Right lobe of liver (tissue), 6 donors: ENCODE measurements around the gene KCNN2. TPM values are rescaled to one million over a fixed set of nuclear protein-coding genes. Genes with fewer than 3 reads are reported as not detected.

Experiments
- ATAC-seq, 4 donors: fragments of 200-7000 bp; cut with Tn5 transposase; one replicate each; pipeline ENCODE4 v1.9.1; 2020; ENCODE audit warnings: mild to moderate bottlenecking in 4 of 4, moderate library complexity in 4 of 4
- DNase-seq, 3 donors: peaks; one replicate each; pipeline ENCODE4 v3.0.0-alpha.2; 2020
- H3K27ac ChIP-seq, 3 donors: fragments of 200-600 bp; one replicate each; pipeline ENCODE4 v1.8.0; 2022
- H3K27me3 ChIP-seq, 2 donors: fragments of 200-600 bp; one replicate each; pipeline ENCODE4 v1.8.0; 2022
- H3K36me3 ChIP-seq, 4 donors: fragments of 200-600 bp; sonication (generic) in 1 of 4; one replicate each; pipeline versions ENCODE4 v1.5.1 to v1.8.0; 2017 to 2022; ENCODE audit warnings: control low read depth in 1 of 4
- H3K4me1 ChIP-seq, 4 donors: fragments of 200-600 bp; sonication (generic) in 1 of 4; one replicate each; pipeline versions ENCODE4 v1.5.1 to v1.8.0; 2017 to 2022; ENCODE audit warnings: control low read depth in 1 of 4
- H3K4me3 ChIP-seq, 3 donors: fragments of 200-600 bp; one replicate each; pipeline ENCODE4 v1.8.0; 2022
- H3K9me3 ChIP-seq, 4 donors: fragments of 200-600 bp; sonication (generic) in 1 of 4; one replicate each; pipeline versions ENCODE4 v1.5.1 to v1.8.0; 2017 to 2022; ENCODE audit warnings: control low read depth in 1 of 4
- CTCF ChIP-seq, 4 donors: fragments of 200-600 bp in 3 of 4; fragments of 450-650 bp in 1 of 4; IDR thresholded peaks; one replicate each; pipeline versions ENCODE4 v1.5.1 to v1.8.0; 2016 to 2022; ENCODE audit warnings: antibody characterized with exemption in 4 of 4, mild to moderate bottlenecking in 2 of 4
- POLR2A ChIP-seq: fragments of 450-650 bp; IDR thresholded peaks from one replicate; pipeline ENCODE4 v1.6.1; 2017; ENCODE audit warnings: antibody characterized with exemption, mild to moderate bottlenecking
- WGBS: methylation state at CpG from one replicate; pipeline ENCODE4 v1.1.6; 2018; ENCODE audit warnings: low coverage, low lambda C conversion rate; ENCODE audit not compliant: insufficient coverage; ENCODE audit errors: missing lambda C conversion rate; 5-methylcytosine and 5-hydroxymethylcytosine counted together
- intact Hi-C, 2 donors: fragments of 100-400 bp; cut with DNase I; formaldehyde crosslinking; loops; one replicate each; pipeline versions ENCODE4 v1.11.2 to v1.14.1; 2022
- total RNA-seq, 6 experiments: library from RNA; depleted of rRNA in 2 of 6; stranded (reverse); fragments of >200 nt in 2 of 6; fragmentation: NEBNext Ultra II Directional in 3 of 6; extraction: Animal tissue kit (Norgen Biotek cat#: 25700) in 3 of 6; gene quantifications; one replicate each; pipeline versions ENCODE4 v1.1.0 to v1.2.4, GENCODE V29; 2016 to 2023
- donor health status: DM: no; HTN: yes; CAD: no.
- donor health status: DM: no; HTN: no; CAD: no.
- donor health status: DM: no; HTN: no; CAD: no.
- donor health status: DM: no; HTN: yes; CAD: no.
- donor health status: DM: no; HTN: yes; CAD: no.

The KCNN2 gene
- total RNA-seq, 6 experiments from 2014 or later, result 0.60 to 17.4 (median 6.5) TPM

DNA sequence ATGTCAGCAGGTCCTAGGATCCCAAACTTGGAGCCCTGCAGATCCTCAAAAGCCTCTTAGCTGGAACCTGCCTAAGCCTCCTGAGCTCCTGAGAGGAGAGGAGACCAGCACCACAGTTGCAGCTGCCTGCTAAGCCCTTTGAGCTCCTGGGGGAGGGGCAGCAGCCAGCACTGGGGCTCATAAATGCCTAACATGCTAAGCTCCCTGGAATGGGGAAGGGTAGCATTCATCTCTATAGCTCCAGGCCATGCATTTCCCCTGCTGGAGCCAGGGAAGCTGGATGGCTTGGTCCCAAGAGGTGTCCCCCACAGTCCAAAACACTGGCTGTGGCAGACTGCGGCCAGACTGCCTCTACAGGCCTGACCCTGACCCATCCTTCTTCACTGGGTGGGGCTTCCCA, 182.7 kb downstream of the KCNN2 start:
- TF ChIP-seq CTCF (IDR thresholded peaks at IDR 0.05) (no peak), POLR2A (no peak)
- Histone ChIP-seq H3K27me3 (no peaks in the 10 kb centered on the region), H3K4me1 (no peaks in the 10 kb centered on the region), H3K9me3 (no peaks in the 10 kb centered on the region), H3K36me3 (no peaks in the 10 kb centered on the region), H3K27ac (no peak overlapping the region), H3K4me3 (no peak overlapping the region)
- DNase-seq, result no peak
- no peak for ATAC-seq
- no CpG with 5 or more reads among the region's 1 CpG for WGBS
- intact Hi-C loops, result no loop called here
